ENCODE data around the gene TMEM225B.
"Not testable (repeated sequence)": the region's sequence is repeated elsewhere in the genome, so short reads cannot be mapped to it uniquely, and the experiment has no call there.

TMEM225B gene

GRCh38 chr7:99651290-99651689 is 53.2 kb downstream of the TMEM225B start:
- TF ChIP-seq CTCF (IDR thresholded peaks at IDR 0.05; ENCODE audit: borderline replicate concordance, control extremely low read depth, extremely low read depth, insufficient read depth, missing control alignments): no peak
- in situ Hi-C loops (cut with MboI; ENCODE audit: low sequenced_read_pairs, unreplicated experiment): no loop called here
- DNase-seq (ENCODE audit: low spot score): no peak

GRCh38 chr7:99652671-99653070 is 54.6 kb downstream of the TMEM225B start:
- no peak for TF ChIP-seq CTCF (IDR thresholded peaks at IDR 0.05; ENCODE audit: borderline replicate concordance, control extremely low read depth, extremely low read depth, insufficient read depth, missing control alignments)
- in situ Hi-C loops (cut with MboI; ENCODE audit: low sequenced_read_pairs, unreplicated experiment): no loop called here
- DNase-seq (ENCODE audit: low spot score): no peak

GRCh38 chr7:99653269-99653668 is 55.2 kb downstream of the TMEM225B start:
- DNase-seq (ENCODE audit: low spot score); in situ Hi-C loops (cut with MboI; ENCODE audit: low sequenced_read_pairs, unreplicated experiment): not testable (repeated sequence)

GRCh38 chr7:99653754-99654153 is 55.7 kb downstream of the TMEM225B start:
- TF ChIP-seq CTCF (IDR thresholded peaks at IDR 0.05; ENCODE audit: borderline replicate concordance, control extremely low read depth, extremely low read depth, insufficient read depth, missing control alignments): no peak
- in situ Hi-C loops (cut with MboI; ENCODE audit: low sequenced_read_pairs, unreplicated experiment): no loop called here
- DNase-seq (ENCODE audit: low spot score): no peak

GRCh38 chr7:99654626-99655025 is 56.6 kb downstream of the TMEM225B start:
- DNase-seq (ENCODE audit: low spot score); in situ Hi-C loops (cut with MboI; ENCODE audit: low sequenced_read_pairs, unreplicated experiment): not testable (repeated sequence)

GRCh38 chr7:99657879-99658278 is 59.8 kb downstream of the TMEM225B start:
- in situ Hi-C loops (cut with MboI; ENCODE audit: low sequenced_read_pairs, unreplicated experiment); DNase-seq (ENCODE audit: low spot score): not testable (repeated sequence)
